ENCODE measurements around the gene SLC26A4.

DNA sequence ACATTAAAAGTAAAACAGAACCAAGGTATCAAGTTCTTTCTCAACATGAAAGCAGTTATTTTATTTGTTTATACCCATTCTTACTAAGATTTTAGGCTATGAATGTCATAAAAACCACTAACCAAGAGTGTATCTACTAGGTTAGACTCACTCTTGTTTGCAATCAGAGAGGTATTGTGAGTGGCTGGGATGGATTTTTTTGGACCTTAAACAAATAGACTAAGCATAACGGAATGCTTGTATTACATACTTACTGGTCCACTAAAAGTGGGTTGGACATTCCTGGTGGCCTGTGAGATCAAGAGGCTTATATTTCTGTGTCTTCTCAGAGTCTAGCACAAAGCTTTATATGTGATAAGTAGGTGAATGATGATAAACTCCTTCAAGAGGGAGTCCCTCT lies 50.7 kb downstream of the SLC26A4 start:
- TF ChIP-seq FOXP2 (optimal IDR thresholded peaks at IDR 0.05; ENCODE audit: control extremely low read depth, extremely low read length, insufficient read depth) (no peak), EZH2 (IDR thresholded peaks at IDR 0.05) (no peak), POLR2AphosphoS5 (IDR thresholded peaks at IDR 0.05; ENCODE audit: borderline replicate concordance, low read depth, low read length) (no peak)

Data from SK-N-MC (cell line).